Activated CD4-positive, alpha-beta T cell treated with anti-CD3 and anti-CD28 coated beads for 36 hours (primary cell): ENCODE measurements around the gene ATG7. TPM values are rescaled to one million over a fixed set of nuclear protein-coding genes. Genes with fewer than 3 reads are reported as not detected.

Experiments
- ATAC-seq: fragments of 200-7000 bp; cut with Tn5 transposase; one replicate; pipeline ENCODE4 v1.10.0; 2021; ENCODE audit warnings: mild to moderate bottlenecking, moderate library complexity
- CTCF ChIA-PET: fragments of 350-600 bp; sonication (Branson Sonifier 250); formaldehyde crosslinking; loops from one replicate; lab custom pipeline; 2021; ENCODE audit warnings: antibody characterized with exemption; lab: Charles Lee
- POLR2A ChIA-PET: fragments of 350-600 bp; sonication (Branson Sonifier 250); formaldehyde crosslinking; loops from one replicate; lab custom pipeline; 2021; ENCODE audit warnings: antibody characterized with exemption, inconsistent platforms; lab: Charles Lee
- DNase-seq: peaks from one replicate; pipeline ENCODE4 v3.0.0-alpha.2; 2020
- H3K27ac Mint-ChIP-seq: one replicate; pipeline ENCODE4 v1.8.0; 2021; ENCODE audit warnings: mixed read lengths
- H3K27me3 Mint-ChIP-seq: one replicate; pipeline ENCODE4 v1.8.0; 2021; ENCODE audit warnings: mixed read lengths
- H3K36me3 Mint-ChIP-seq: one replicate; pipeline ENCODE4 v1.8.0; 2021; ENCODE audit warnings: low read depth, mixed read lengths
- H3K4me1 Mint-ChIP-seq: one replicate; pipeline ENCODE4 v1.8.0; 2021; ENCODE audit warnings: mixed read lengths
- H3K4me3 Mint-ChIP-seq: one replicate; pipeline ENCODE4 v1.8.0; 2021; ENCODE audit warnings: mild to moderate bottlenecking, moderate library complexity, mixed read lengths
- H3K9me3 Mint-ChIP-seq: one replicate; pipeline ENCODE4 v1.8.0; 2021; ENCODE audit warnings: low read depth, mixed read lengths
- intact Hi-C, 2 experiments: fragments of 100-400 bp; cut with DNase I in 1 of 2; cut with micrococcal nuclease in 1 of 2; formaldehyde crosslinking; loops; one replicate each; pipeline versions ENCODE4 v1.14.2 to v1.15.1; 2022 to 2024; cut with DNase I, micrococcal nuclease
- total RNA-seq, 2 experiments: library from RNA; stranded (reverse); gene quantifications; one replicate each; pipeline ENCODE4 v1.2.3, GENCODE V29; 2021

Gene ATG7
- total RNA-seq, 2 experiments from 2014 or later: 31.6 to 34.5 TPM

GRCh38 chr3:11282250-11283138 lies 10.3 kb downstream of the ATG7 start:
- Mint-ChIP-seq H3K4me3 (no peak overlapping the region), H3K27ac (no peak overlapping the region), H3K27me3 (no peaks in the 10 kb centered on the region), H3K4me1 (peaks cover 39% of the 10 kb centered on the region), H3K9me3 (no peaks in the 10 kb centered on the region), H3K36me3 (peaks cover 38% of the 10 kb centered on the region)
- POLR2A ChIA-PET: no interaction called here
- DNase-seq (no peak), ATAC-seq (no peak)
- CTCF ChIA-PET: interaction anchor here (0.6 to 1.7 kb wide), 3 partner anchors 22 to 46 kb away, joined by 3 to 4 read pairs (median 3); no protein-coding TSS in a partner anchor
- intact Hi-C loops: no loop called here

- Mint-ChIP-seq H3K36me3 (peaks cover 37% of the 10 kb centered on the region), H3K9me3 (no peaks in the 10 kb centered on the region), H3K4me1 (peaks cover 41% of the 10 kb centered on the region), H3K27ac (no peak overlapping the region), H3K4me3 (no peak overlapping the region), H3K27me3 (no peaks in the 10 kb centered on the region)
- ChIA-PET CTCF (interaction anchor here (0.9 to 1.7 kb wide), 2 partner anchors 35 to 47 kb away, joined by 3 to 4 read pairs; no protein-coding TSS in a partner anchor), POLR2A (no interaction called here)
- ATAC-seq (no peak), DNase-seq (no peak)
- intact Hi-C loops: no loop called here
Measured at GRCh38 chr3:11283139-11283475, 10.9 kb downstream of the ATG7 start.

- H3K4me1 Mint-ChIP-seq: peaks cover 42% of the 10 kb centered on the region
- intact Hi-C loops: no loop called here
- no peak overlapping the region for H3K4me3 Mint-ChIP-seq
- H3K36me3 Mint-ChIP-seq: peaks cover 39% of the 10 kb centered on the region
- CTCF ChIA-PET: no interaction called here
- DNase-seq: no peak
- no peak overlapping the region for H3K27ac Mint-ChIP-seq
- no peak for ATAC-seq
- no peaks in the 10 kb centered on the region for H3K9me3 Mint-ChIP-seq
- POLR2A ChIA-PET: no interaction called here
- H3K27me3 Mint-ChIP-seq: no peaks in the 10 kb centered on the region
Measured at GRCh38 chr3:11284011-11284410, 11.8 kb downstream of the ATG7 start.

- Mint-ChIP-seq H3K4me1 (peaks cover 51% of the 10 kb centered on the region), H3K27me3 (no peaks in the 10 kb centered on the region), H3K4me3 (no peak overlapping the region), H3K9me3 (no peaks in the 10 kb centered on the region), H3K27ac (no peak overlapping the region), H3K36me3 (peaks cover 43% of the 10 kb centered on the region)
- intact Hi-C loops: no loop called here
- DNase-seq (no peak), ATAC-seq (no peak)
- CTCF ChIA-PET: interaction anchor here (1.1 to 1.2 kb wide), 2 partner anchors 13 to 16 kb away, joined by 3 to 5 read pairs; partner anchors contain the start of gene ATG7
- POLR2A ChIA-PET: interaction anchor here (0.5 to 1.0 kb wide), 4 partner anchors 12 to 39 kb away, joined by 3 to 4 read pairs (median 3); partner anchors contain the start of gene ATG7
Measured at GRCh38 chr3:11285471-11285870, 13.3 kb downstream of the ATG7 start.

GRCh38 chr3:11287404-11287803 lies 15.2 kb downstream of the ATG7 start:
- DNase-seq (no peak), ATAC-seq (no peak)
- POLR2A ChIA-PET: no interaction called here
- Mint-ChIP-seq H3K9me3 (no peaks in the 10 kb centered on the region), H3K4me3 (no peak overlapping the region), H3K4me1 (peaks cover 58% of the 10 kb centered on the region), H3K27me3 (no peaks in the 10 kb centered on the region), H3K36me3 (peaks cover 47% of the 10 kb centered on the region), H3K27ac (no peak overlapping the region)
- intact Hi-C loops: no loop called here
- CTCF ChIA-PET: interaction anchor here (1.0 kb wide), 1 partner anchor 15 kb away, joined by 3 read pairs; the partner anchor contains the start of gene ATG7

- CTCF ChIA-PET: interaction anchor here (1.0 to 2.3 kb wide), 6 partner anchors 9 to 228 kb away, joined by 3 to 6 read pairs (median 4); partner anchors contain the start of gene ATG7
- H3K36me3 Mint-ChIP-seq: peaks cover 47% of the 10 kb centered on the region
- ATAC-seq (no peak), DNase-seq (no peak)
- H3K4me3 Mint-ChIP-seq: no peak overlapping the region
- no peaks in the 10 kb centered on the region for H3K27me3 Mint-ChIP-seq
- H3K27ac Mint-ChIP-seq: no peak overlapping the region
- POLR2A ChIA-PET: interaction anchor here (0.6 to 1.2 kb wide), 3 partner anchors 9 to 177 kb away, joined by 3 to 5 read pairs (median 3); partner anchors contain the start of gene ATG7
- H3K4me1 Mint-ChIP-seq: peaks cover 58% of the 10 kb centered on the region
- intact Hi-C loops: no loop called here
- no peaks in the 10 kb centered on the region for H3K9me3 Mint-ChIP-seq
Measured at GRCh38 chr3:11288021-11288491, 15.9 kb downstream of the ATG7 start.

GRCh38 chr3:11288786-11289637 lies 16.8 kb downstream of the ATG7 start:
- Mint-ChIP-seq H3K36me3 (peaks cover 40% of the 10 kb centered on the region), H3K4me1 (peaks cover 57% of the 10 kb centered on the region), H3K27me3 (no peaks in the 10 kb centered on the region), H3K4me3 (no peak overlapping the region), H3K9me3 (no peaks in the 10 kb centered on the region), H3K27ac (peak overlapping the region; percentile 83)
- POLR2A ChIA-PET: interaction anchor here (0.6 to 1.4 kb wide), 7 partner anchors 10 to 337 kb away, joined by 3 to 6 read pairs (median 3); partner anchors contain the start of gene ATG7
- intact Hi-C loops: loop anchor here in 1 of 2 experiments (1.0 kb wide), 1 partner anchor 51 kb away; no protein-coding TSS in a partner anchor
- DNase-seq (no peak), ATAC-seq (peak; percentile 43)
- CTCF ChIA-PET: interaction anchor here (0.7 to 2.3 kb wide), 8 partner anchors 8 to 229 kb away, joined by 3 to 6 read pairs (median 3); partner anchors contain the start of gene ATG7

GRCh38 chr3:11289864-11290263 lies 17.7 kb downstream of the ATG7 start:
- Mint-ChIP-seq H3K27ac (peak overlapping the region; percentile 83), H3K27me3 (no peaks in the 10 kb centered on the region), H3K9me3 (no peaks in the 10 kb centered on the region), H3K4me1 (peaks cover 57% of the 10 kb centered on the region), H3K36me3 (peaks cover 37% of the 10 kb centered on the region), H3K4me3 (no peak overlapping the region)
- ChIA-PET POLR2A (interaction anchor here (0.6 to 1.4 kb wide), 5 partner anchors 11 to 336 kb away, joined by 3 to 6 read pairs (median 3); no protein-coding TSS in a partner anchor), CTCF (interaction anchor here (0.7 to 2.3 kb wide), 2 partner anchors 11 to 51 kb away, joined by 3 to 5 read pairs; no protein-coding TSS in a partner anchor)
- intact Hi-C loops: loop anchor here (1.0 to 2.0 kb wide), 3 partner anchors 17 to 52 kb away; partner anchors contain the start of gene ATG7 (in 1 of the 2)
- ATAC-seq: peak; percentile 40
- DNase-seq: no peak

- no peaks in the 10 kb centered on the region for H3K9me3 Mint-ChIP-seq
- ChIA-PET CTCF (interaction anchor here (0.6 to 1.4 kb wide), 7 partner anchors 12 to 81 kb away, joined by 3 to 4 read pairs (median 3); partner anchors contain the start of gene ATG7), POLR2A (interaction anchor here (0.6 kb wide), 1 partner anchor 14 kb away, joined by 3 read pairs; no protein-coding TSS in a partner anchor)
- no peaks in the 10 kb centered on the region for H3K27me3 Mint-ChIP-seq
- intact Hi-C loops: loop anchor here (2.0 kb wide), 2 partner anchors 18 to 52 kb away; partner anchors contain the start of gene ATG7 (in 1 of the 2)
- H3K27ac Mint-ChIP-seq: peak overlapping the region; percentile 83
- H3K4me3 Mint-ChIP-seq: peak overlapping the region; percentile 17
- H3K36me3 Mint-ChIP-seq: peaks cover 41% of the 10 kb centered on the region
- DNase-seq: peak; percentile 35
- ATAC-seq: peak; percentile 88
- peaks cover 55% of the 10 kb centered on the region for H3K4me1 Mint-ChIP-seq
Measured at GRCh38 chr3:11290743-11291680, 18.8 kb downstream of the ATG7 start.
